GM10266 (cell line): ENCODE measurements around the gene TMEM108.

Source experiments
- DNase-seq: peaks from one replicate; pipeline ENCODE4 v3.0.0; 2012; ENCODE audit errors: extremely low spot score
- CTCF ChIP-seq: IDR thresholded peaks from 2 replicates; pipeline ENCODE4 v1.5.1; 2012; ENCODE audit warnings: mild to moderate bottlenecking, low read depth; ENCODE audit not compliant: control insufficient read depth, insufficient read depth; ENCODE audit errors: missing control alignments

TMEM108 gene

GRCh38 chr3:133360476-133360875, 322.3 kb downstream of the TMEM108 start:
- no peak for TF ChIP-seq CTCF
- DNase-seq: no peak

DNA sequence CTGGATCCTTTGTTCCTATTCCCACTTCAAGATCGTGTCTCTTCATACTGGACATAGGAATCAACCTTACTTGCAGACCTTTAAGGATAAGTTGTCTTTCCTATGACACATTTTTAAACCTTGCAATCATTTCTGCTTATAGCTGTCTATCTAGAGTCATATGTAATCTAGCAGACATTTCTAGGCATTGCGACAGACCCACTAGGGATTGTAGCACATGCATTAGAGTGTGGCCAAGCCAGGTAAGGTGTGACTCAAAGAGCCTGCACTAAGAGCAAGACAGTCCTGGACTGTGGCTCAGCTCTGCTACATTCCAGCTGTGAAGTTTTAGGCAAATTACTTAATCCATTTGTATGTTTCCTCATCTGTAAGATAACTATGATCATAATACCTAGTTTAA, 322.8 kb downstream of the TMEM108 start:
- no peak for DNase-seq
- no peak for TF ChIP-seq CTCF

- no peak for TF ChIP-seq CTCF
- no peak for DNase-seq
Observed at GRCh38 chr3:133361435-133361834, 323.2 kb downstream of the TMEM108 start.

DNA sequence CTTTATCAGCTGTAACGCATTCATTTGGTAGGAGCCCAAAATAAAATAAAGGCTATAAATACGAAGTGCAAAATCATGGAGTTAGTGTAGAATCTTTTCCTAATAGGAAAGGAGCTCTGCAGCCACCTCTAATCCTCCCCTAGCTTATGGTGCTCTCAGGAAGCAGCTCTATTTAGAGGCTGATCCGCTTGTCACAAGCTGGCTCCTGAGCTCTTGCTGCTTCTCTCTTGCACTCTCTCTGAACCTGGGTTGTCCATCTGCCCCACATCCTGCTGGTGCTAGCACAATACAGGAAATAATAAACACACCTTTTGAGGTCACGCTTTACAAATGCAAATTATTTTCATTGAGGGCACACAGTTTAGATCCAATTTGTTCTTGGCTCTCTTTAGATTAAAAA, 324.3 kb downstream of the TMEM108 start:
- DNase-seq: no peak
- TF ChIP-seq CTCF: no peak

DNA sequence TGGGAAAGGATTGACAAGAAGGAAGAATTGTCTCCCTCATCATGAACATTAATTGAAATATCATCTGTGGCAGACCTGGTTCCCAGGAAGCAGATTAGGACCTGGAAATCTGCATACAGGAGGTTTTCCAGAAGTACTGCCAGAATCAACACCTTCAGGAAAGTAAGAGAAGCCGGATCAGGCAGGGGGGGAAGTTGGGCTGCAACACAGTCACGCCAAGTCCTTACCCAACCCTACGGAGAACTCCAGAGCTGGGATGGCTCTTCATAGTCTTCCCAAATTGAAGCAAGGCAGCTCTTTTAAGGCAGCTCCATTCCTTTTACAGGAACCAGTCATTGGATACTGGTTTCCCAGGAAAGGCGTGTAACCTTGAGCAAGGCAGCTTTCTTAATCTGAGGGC, 326.5 kb downstream of the TMEM108 start:
- TF ChIP-seq CTCF: no peak
- no peak for DNase-seq

DNA sequence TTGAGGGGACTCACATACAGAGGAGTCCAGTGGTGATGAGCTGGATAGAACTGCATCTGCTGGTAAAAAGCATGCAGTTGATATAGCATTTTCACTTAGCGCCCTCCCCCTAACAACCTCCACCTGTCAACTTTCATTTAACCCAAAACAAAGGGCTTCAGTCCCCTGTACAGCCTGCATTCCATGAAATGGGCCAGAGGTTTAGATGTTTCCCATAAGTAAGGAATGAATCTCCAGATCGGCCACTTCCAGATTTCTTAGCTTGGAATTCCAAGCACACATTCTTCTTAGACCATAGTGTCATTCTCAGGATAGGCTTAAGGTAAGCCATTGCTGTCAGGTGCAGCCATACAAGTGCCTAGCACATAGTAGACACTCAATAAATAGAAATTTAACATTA, 328.7 kb downstream of the TMEM108 start:
- DNase-seq: no peak
- no peak for TF ChIP-seq CTCF

DNA sequence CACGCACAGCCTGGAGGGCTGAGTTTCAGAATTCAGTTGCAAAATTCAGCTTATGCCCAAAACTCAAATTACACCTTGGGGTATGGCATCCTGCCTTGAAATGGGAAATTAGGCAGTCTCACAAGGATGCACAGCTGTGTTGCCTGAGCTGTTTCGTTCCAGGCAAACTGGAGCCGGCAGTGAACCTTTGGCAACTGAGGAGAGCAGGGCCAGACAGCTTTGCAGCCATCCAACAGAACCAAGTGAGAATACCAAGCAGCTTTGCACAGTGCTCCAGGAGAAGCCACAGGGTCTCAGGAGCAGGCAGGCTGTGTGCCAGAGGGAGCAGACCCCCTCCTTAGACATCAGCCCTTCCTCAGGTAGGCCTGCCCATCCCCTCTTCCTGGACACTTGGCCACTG, 329.2 kb downstream of the TMEM108 start:
- no peak for DNase-seq
- no peak for TF ChIP-seq CTCF
